ENCODE results near the gene FILIP1L.
"Not testable (repeated sequence)": the region's sequence is repeated elsewhere in the genome, so short reads cannot be mapped to it uniquely, and the experiment has no call there.

Gene FILIP1L

GRCh38 chr3:100053951-100054620 is 60.2 kb downstream of the FILIP1L start:
- no peak overlapping the region for H3K4me3 ChIP-seq (ENCODE audit: low read length)
- DNase-seq (ENCODE audit: low read depth, low spot score), result no peak

GRCh38 chr3:100051513-100051912 is 62.8 kb downstream of the FILIP1L start:
- DNase-seq (ENCODE audit: low read depth, low spot score); H3K4me3 ChIP-seq (ENCODE audit: low read length): not testable (repeated sequence)

DNA sequence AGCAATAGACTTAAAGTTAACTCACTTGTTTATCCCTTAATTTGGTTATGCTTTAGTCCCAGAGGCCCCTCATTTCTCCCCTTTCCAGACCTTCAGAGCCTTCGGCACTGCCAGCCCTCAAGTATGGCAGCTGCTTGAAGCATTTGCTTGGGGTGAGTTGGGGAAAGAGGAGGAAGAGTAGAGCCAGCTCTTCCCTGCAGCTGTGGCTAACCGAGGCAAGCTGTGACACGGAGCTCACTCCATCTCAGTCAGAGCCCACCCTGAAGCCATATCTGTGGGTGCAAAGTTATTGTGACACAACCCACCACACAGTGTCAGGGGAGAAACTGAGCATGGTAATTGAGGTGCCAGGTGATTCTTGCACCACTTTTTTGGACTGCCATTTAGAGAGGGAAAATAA is 66.1 kb downstream of the FILIP1L start:
- H3K4me3 ChIP-seq (ENCODE audit: low read length), result no peak overlapping the region
- DNase-seq (ENCODE audit: low read depth, low spot score), result no peak

DNA sequence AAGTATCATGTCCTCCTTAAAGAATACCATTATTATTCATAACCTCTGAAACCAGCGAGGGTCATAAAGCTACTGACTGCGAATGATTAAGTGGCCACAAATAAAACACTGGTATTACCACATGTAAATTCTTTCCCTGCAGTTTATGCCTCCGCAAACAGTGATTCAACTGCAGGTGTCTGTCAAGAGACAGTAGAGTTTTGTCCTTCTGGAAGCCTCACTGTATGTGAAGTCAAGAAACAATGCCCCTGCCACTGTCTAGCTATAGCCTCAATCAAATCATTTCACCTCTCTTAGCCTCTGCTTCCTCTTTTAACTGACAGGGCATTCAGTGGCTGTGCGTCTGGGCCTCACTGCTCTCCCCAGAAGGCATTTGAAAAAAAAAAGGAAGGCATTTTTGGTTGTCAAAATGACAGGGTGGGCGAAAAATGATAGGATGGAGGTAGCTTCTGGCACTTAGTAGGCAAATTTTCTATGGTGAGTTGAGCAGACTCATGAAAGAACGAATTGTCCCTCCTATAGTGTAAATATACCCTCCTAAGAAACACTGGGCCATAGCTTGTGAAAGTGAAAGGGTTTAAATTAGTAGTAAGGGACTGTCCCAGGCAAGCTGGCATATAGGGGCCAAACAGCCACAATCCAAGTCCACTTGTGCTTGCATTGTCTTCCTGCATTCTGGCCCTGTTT is 66.7 kb downstream of the FILIP1L start:
- DNase-seq (ENCODE audit: low read depth, low spot score), result no peak
- no peak overlapping the region for H3K4me3 ChIP-seq (ENCODE audit: low read length)

DNA sequence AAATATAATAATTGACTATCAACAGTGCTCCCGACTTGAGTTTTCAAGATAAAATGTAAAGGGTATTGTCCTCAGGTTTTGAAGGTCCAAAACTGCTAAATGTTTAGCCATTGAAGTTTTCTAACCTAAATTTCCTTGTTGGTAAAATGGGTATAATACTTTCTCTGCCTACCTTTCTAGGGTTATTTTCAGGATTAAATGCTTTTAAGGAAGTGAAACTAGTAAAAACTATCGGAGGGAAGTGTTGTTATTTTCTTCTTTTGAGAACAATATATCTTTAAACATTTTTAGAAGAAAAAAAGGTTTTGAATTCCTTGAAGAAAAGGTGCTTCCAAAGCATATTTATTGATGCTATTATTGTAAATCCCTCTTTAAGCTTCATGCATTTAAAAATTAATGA is 67.3 kb downstream of the FILIP1L start:
- H3K4me3 ChIP-seq (ENCODE audit: low read length), result no peak overlapping the region
- no peak for DNase-seq (ENCODE audit: low read depth, low spot score)

GRCh38 chr3:100045696-100046095 is 68.6 kb downstream of the FILIP1L start:
- no peak for DNase-seq (ENCODE audit: low read depth, low spot score)
- H3K4me3 ChIP-seq (ENCODE audit: low read length), result no peak overlapping the region

- no peak overlapping the region for H3K4me3 ChIP-seq (ENCODE audit: low read length)
- no peak for DNase-seq (ENCODE audit: low read depth, low spot score)
Measured at GRCh38 chr3:100044369-100044768, 69.9 kb downstream of the FILIP1L start.

DNA sequence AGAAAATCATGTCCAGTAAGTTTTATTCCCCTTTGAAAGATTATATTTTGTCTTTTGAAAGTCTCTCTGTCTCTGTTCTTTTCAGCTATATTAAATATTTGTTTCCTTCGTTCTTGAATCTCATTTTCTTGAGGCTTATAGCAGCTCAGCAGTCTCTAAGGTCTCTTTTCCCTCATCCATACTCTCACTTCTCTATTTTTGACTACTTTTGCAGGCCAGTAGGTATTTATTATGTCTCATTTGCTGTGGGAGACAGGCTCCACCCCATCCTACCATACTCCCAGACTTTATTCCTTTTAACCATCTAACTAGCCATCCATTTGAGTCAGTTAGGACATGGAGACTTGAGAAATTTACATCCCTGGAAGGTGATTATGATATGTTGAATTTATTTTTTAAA is 71.0 kb downstream of the FILIP1L start:
- H3K4me3 ChIP-seq (ENCODE audit: low read length), result no peak overlapping the region
- no peak for DNase-seq (ENCODE audit: low read depth, low spot score)

DNA sequence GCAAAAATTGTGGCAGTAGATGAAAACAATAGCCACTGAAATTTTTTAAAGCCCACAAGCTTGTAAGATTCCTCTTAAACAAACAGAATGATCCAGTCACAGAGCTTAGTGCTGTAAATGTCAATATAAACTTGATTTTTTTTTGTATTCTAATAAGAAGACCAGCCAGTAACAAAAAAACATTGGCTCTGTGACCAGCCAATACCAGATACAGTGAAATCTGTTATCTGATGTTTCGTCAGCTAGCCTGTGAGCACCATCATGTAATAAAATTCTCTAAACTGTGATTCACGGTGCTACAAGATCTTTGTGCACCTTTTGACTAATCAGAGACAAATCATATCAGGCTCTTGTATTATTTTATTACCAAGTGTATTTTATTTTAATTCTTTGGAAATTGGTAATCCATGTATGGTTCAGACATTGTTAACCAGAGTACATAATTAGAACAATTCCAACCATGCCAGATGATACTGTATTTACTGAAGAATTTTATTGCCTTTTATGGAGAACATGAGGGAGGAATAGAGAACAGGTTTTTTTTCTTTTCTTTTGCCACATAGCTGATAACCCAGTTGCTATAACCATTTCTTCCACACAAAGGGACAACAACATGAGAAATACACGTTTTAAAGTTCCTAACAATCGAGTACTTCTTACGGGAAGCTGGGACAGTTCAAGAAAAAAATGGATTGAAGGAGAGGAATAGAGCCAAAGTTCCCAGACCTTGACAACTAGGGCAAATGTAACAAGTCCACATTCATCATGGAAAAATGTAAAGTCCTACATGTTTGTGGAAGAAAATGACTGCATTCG is 71.9 kb downstream of the FILIP1L start:
- no peak for DNase-seq (ENCODE audit: low read depth, low spot score)

DNA sequence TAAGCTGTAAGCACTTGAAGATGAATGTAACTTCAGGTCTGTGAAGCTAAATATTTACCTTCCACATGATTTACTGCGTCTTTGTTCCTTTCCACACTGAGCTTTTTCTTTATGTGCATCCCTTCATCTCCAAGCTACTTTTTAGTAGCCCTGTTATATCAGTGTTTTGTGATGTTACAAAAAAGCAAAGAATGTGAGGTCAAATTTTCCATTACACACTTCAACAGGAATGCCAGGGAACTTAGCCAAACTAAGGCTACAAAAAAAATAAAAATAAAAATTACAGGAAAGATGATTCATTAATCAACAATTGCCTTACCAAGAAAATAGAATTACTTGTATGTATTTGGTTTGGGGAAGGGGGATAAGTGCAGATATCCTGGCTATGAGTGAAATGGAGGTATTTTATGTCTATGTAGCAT is 73.0 kb downstream of the FILIP1L start:
- DNase-seq (ENCODE audit: low read depth, low spot score), result no peak
- H3K4me3 ChIP-seq (ENCODE audit: low read length), result no peak overlapping the region

More for the DNA sequence above, 71.9 kb downstream of the FILIP1L start:
- H3K4me3 ChIP-seq (ENCODE audit: low read length), result no peak overlapping the region

GRCh38 chr3:100040451-100041225 is 73.7 kb downstream of the FILIP1L start:
- H3K4me3 ChIP-seq (ENCODE audit: low read length), result no peak overlapping the region
- DNase-seq (ENCODE audit: low read depth, low spot score), result no peak

- no peak for DNase-seq (ENCODE audit: low read depth, low spot score)
- H3K4me3 ChIP-seq (ENCODE audit: low read length), result no peak overlapping the region
Measured at GRCh38 chr3:100039075-100039474, 75.2 kb downstream of the FILIP1L start.

- H3K4me3 ChIP-seq (ENCODE audit: low read length), result no peak overlapping the region
- DNase-seq (ENCODE audit: low read depth, low spot score), result no peak
Measured at GRCh38 chr3:100033903-100034471, 80.3 kb downstream of the FILIP1L start.

DNA sequence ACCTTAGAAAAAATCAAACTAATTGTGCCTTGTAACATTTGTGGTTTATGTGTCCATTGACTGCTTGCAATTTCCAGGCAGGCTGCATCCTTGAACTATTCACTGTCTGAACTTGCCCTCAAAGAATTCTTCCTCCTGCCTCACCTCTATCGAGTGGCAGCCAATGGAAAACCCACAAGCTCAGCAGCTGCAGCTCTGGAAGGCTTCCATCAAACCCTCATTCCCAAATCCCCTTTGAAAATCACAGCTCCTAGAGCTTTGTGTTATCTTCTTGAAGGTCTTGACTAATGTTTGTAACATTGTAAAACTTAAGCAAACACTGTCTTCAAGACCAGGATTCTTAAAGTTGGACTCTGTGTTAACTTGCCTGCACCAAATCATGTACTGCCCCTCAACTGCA is 81.1 kb downstream of the FILIP1L start:
- DNase-seq (ENCODE audit: low read depth, low spot score), result no peak

DNA sequence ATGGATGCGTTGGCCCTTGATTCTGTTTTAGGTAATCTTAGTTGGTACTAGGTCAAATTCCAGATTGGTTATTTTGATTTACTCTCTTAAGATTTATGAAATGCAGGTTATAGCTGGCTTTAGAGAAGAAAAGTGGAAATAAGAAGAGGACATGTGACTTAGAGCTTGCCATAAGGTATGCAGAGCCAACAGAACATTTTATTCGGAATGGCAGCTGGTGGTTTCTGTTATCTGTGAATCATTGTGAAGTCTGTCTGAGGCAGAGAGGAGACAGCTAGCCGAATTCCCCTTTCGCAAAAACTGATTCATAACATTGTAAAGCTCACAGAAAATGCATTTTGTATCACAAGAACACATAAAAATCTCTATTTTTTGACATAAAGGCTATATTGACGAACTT is 82.1 kb downstream of the FILIP1L start:
- H3K4me3 ChIP-seq (ENCODE audit: low read length), result no peak overlapping the region
- no peak for DNase-seq (ENCODE audit: low read depth, low spot score)

More for the DNA sequence above, 81.1 kb downstream of the FILIP1L start:
- H3K4me3 ChIP-seq (ENCODE audit: low read length), result no peak overlapping the region

- DNase-seq (ENCODE audit: low read depth, low spot score), result no peak
- H3K4me3 ChIP-seq (ENCODE audit: low read length), result no peak overlapping the region
Measured at GRCh38 chr3:100030914-100031425, 83.3 kb downstream of the FILIP1L start.

GRCh38 chr3:100030346-100030745 is 84.0 kb downstream of the FILIP1L start:
- H3K4me3 ChIP-seq (ENCODE audit: low read length), result no peak overlapping the region
- no peak for DNase-seq (ENCODE audit: low read depth, low spot score)

DNA sequence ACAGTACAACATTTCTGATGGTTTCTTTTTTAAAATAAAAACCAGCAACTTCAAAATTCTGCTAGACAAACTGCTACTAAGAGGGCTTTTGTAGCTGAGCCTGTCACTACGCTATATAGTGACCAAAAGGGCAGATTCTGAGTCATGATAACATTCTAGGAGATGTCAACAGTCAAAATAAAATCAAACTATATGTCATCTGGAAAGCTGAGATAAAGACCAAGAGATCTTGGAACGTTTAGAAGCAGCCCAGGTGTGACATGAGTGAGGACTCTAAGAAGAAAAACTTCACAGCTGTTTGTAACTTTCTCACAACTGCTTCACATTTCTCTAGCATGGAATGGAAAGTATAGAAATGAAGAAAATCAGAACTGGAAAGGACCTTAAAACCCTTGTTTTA is 84.6 kb downstream of the FILIP1L start:
- H3K4me3 ChIP-seq (ENCODE audit: low read length), result no peak overlapping the region
- DNase-seq (ENCODE audit: low read depth, low spot score), result peak; percentile 81

- DNase-seq (ENCODE audit: low read depth, low spot score), result no peak
- no peak overlapping the region for H3K4me3 ChIP-seq (ENCODE audit: low read length)
Measured at GRCh38 chr3:100029052-100029451, 85.2 kb downstream of the FILIP1L start.
